HG03196 (cell line): ENCODE results near the gene WT1.
"Not testable (repeated sequence)": the region's sequence is repeated elsewhere in the genome, so short reads cannot be mapped to it uniquely, and the experiment has no call there.

Source experiments
- ATAC-seq: cut with Tn5 transposase; IDR thresholded peaks from one replicate; pipeline ENCODE4 v1.9.1; 2021; ENCODE audit not compliant: unreplicated experiment

The WT1 gene

DNA sequence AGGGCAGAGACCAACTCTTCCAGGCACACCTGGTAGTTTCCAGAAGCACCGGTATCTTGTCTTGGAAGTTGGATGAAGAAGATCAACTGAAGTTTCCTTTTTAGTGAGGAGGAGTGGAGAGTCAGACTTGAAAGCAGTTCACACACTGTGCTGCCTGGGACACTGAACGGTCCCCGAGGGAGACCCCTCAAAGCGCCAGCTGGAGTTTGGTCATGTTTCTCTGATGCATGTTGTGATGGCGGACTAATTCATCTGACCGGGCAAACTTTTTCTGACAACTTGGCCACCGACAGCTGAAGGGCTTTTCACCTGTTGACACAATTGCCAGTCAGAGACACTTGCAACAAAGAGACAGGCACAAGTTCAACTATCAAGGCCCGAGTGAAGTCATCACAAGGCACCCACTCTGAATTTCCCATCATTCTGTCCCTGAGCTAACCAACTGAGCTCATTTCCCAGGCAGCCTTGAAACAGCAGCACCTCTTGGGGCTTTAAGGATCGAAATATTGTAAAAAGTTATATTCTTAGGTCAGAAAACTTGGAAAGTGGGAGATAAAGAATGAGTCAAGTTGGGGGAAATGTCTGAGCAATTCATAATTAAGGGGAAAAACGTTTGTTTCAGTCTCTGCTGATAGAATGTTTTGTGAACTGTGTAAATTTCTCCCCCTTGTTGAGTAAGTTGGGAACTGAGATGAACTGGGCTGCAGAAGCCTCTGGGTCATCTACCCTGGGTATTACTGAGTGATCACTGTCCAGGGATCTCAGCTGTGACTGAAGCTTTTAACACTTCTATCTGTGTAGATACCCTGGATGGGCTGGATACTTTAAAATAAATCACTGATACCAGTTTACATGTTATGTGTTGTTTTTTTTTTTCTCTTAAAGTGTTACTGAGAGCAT lies 46.2 kb downstream of the WT1 start:
- ATAC-seq: peak; percentile 30

- ATAC-seq: no peak
Measured at GRCh38 chr11:32388365-32388764, 47.0 kb downstream of the WT1 start.

- ATAC-seq: no peak
Measured at GRCh38 chr11:32387411-32387810, 47.9 kb downstream of the WT1 start.

DNA sequence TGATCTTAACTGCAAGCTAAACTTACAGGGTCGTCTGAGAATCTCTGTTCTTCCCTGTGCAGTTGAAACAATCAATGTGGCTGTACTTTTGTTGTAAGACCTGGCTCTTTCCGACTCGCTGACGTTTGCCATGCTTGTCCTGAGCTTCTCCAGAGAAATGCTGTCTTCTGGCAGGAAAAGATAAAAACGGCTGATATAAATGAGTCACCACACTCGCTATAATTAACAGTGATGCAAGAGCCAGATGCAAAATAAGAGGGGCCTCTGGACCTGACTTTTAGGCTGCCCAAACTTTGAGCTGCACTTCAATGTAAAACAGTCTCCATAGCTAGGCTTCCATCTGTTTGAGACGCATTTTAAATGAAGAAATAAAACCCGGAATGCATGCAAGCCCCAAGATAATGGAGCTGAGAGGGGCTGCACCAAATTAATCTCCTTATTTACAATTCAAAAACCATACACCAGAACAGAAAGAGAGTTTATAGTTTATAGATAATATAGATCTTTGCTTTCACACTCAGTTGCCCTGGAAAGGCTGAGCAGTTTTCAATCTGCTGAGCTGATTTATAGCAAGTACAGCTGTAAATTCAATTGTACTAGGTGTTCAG lies 48.5 kb downstream of the WT1 start:
- ATAC-seq: no peak

DNA sequence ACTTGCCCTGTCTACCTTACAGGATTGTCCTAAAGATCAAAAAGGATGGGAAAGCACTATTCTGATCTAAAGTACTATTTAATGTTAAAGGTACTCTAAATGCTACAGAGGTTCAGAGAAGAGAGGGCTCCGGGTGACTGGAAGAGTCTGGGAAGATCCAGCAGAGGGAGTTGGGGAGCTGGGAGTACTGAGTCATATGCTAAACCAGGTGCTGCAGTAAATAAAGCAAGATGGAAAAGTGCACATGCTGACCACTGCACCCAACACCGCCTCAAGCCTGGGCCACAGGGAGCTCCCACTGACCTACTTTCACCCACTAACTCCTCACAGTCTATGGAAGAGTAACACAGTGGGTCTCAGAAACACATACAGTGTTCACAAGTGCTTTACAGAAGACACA lies 49.3 kb downstream of the WT1 start:
- ATAC-seq: no peak

DNA sequence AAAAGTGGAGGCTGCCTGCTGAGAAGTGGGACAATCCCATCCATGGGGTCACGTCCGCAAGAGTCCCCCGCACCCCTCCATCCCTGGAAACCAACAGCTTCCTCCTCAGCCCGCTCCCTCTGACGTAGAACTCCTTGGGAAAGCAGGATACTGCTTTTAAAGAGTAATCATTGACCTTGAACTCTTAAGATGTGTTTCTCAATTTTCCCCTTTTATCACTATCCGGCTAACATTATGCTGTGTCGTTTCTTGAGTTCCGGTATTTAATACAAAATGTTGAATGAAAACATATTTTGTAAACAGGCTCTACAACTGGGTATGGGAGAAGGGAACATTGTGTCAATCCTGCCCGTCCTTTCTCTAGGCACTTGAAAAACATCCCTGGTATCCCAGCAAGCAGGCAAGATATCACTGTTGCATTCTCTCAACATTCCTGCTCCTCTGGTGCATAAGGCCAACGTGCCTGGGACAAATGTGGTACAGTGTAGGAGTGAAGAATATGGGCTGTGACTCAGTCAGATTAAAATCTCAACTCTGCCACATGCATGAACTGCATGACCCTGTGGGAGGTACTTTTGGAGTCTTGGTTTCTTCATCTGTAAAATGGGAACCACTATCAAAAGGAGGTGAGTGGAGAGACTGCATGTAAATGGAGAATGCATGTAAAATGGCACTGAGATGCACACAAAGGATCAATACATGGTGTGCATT lies 52.8 kb downstream of the WT1 start:
- ATAC-seq: no peak

- ATAC-seq: no peak
Measured at GRCh38 chr11:32381179-32381578, 54.2 kb downstream of the WT1 start.

GRCh38 chr11:32379719-32380118 lies 55.6 kb downstream of the WT1 start:
- ATAC-seq: no peak

GRCh38 chr11:32375826-32376225 lies 59.5 kb downstream of the WT1 start:
- ATAC-seq: no peak

DNA sequence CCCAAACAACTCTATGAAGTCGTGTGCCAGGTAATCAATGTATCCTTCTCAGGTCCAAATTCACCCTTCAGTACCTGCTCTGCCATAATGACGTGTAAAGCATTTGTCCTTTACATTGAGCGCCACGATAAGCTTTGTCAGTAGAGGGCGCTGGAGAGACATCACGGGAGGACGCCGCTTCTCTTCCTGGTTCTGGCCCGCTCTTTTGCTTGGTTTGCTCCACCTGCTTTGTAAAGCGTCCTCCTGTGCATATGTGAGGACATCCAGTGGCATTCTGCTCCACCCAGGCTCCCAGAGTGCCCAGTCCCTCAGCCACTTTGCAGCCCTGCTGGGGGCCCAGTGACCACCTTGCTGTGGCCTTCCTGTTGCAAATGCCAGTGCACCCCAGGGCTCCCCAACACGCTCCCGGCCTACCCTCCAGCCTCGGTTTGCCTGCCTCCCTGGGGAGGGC lies 61.1 kb downstream of the WT1 start:
- no peak for ATAC-seq

DNA sequence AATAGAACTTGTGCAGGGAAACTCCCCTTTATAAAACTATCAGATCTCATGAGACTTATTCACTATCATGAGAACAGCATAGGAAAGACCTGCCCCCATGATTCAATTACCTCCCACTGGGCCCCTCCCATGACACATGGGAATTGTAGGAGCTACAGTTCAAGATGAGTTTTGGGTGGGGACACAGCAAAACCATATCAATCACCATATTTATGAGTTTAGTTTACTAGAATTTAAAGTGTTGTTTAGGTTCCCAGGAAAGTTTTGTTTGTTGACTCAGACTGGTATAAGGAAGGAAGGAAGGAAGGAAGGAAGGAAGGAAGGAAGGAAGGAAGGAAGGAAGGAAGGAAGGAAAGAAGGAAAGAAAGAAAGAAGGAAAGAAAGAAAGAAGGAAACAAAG lies 65.4 kb downstream of the WT1 start:
- not testable (repeated sequence) for ATAC-seq

GRCh38 chr11:32366666-32367065 lies 68.7 kb downstream of the WT1 start:
- no peak for ATAC-seq

DNA sequence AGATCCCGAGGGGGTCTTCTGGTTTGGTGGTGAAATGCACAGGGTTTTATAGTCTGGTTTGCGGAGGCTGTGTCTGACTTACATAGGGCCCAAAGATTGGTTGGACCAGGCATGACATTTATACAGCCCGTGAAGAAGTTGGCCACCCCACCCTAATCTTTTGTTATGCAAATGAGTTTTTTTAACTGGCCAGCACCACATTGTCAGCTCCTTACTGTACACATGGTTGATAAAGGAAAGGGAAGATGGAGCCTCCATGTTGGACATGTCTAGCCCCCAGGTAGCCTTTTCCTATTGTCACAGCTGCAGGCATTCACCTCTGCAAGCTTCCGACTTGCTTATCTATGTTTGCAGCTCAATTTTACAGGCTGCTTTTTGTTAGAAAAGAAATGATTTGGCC lies 70.1 kb downstream of the WT1 start:
- ATAC-seq: no peak

DNA sequence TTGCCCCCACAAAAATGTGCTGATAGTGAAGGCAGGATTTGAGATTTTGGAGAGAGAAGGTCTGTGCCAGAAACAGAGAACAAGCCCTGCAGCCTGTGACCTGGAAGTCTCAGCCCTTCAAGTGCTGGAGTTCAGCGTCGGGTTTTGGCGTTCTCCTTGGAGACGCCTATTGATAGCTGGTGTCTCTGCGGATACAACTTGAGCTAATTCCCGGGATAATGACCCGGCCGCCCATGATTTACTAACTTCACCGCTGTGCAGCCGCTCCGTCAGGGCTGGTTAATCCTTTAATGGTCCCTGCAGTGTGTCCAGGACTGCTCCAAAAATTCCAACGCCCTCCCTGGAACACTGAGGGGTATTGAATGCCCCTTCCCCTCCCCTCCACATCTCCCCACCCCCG lies 76.6 kb downstream of the WT1 start:
- no peak for ATAC-seq

DNA sequence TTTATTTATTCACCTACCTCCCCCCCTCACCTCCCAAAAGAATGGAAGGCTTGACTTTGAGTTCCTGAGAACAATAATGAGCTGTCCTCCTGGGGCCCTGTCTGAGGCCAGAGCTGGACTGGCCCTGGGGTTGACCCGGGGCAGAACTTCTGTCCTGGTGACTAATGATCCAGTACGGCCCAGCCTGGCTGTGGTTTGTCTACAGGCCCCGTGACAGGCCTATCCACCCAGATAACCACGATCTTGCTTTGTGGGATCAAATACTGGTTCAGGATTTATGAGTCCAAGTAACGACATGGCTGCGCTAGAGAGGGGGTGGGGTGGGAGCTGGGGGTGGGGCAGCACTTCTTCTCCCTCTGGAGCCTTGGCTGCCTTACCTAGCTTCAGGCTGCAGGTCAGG lies 81.5 kb downstream of the WT1 start:
- ATAC-seq: no peak

DNA sequence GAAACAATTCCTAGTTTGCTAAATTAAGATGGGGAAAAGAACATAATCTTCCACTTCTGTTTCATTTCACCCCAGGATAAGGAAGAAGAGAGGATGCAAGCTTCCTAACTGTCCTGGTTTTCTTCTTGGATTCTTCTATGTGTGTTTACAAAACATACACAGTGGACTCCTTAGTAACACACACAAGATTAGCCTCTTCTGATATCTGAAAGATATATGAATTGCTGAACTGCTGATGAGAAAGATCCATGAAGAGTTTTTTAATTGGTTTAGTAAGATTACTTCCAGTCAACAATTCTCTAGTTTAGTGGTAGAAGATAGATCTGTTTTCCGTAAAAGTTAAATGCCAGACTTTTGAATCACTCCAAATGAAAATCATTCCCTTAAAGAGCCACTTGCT lies 86.8 kb downstream of the WT1 start:
- no peak for ATAC-seq

DNA sequence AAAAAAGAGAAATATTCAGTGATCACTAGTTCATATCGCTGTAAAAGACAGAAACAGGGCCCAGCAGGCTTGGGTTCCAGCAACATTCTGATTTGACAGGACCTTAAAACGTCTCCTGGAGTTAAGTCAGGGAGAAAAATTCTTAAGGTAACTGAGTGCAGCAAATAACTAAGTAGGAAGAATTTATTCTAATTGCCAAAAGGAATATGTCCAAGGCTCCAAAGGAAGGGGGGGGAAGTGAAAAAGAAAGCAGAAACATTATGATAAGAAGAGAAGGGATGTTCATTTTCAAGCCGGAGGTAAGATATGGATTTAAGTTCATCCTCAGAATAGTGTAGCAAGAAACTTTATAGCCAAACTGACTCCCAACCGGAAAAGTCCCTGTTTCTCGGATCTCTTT lies 90.4 kb downstream of the WT1 start:
- ATAC-seq: no peak

GRCh38 chr11:32343325-32344008 lies 91.9 kb downstream of the WT1 start:
- no peak for ATAC-seq

GRCh38 chr11:32341620-32342613 lies 93.4 kb downstream of the WT1 start:
- ATAC-seq: no peak

GRCh38 chr11:32340181-32340580 lies 95.2 kb downstream of the WT1 start:
- no peak for ATAC-seq
